NOMO-1 treated with dmso at 0.1 percent for 144 hours (cell line): ENCODE results near the gene LSMEM2.

Source experiments
- DNase-seq: peaks from one replicate; lab custom pipeline; 2025; ENCODE audit not compliant: unreplicated experiment; lab: John Stamatoyannopoulos, UW

LSMEM2 gene

DNA sequence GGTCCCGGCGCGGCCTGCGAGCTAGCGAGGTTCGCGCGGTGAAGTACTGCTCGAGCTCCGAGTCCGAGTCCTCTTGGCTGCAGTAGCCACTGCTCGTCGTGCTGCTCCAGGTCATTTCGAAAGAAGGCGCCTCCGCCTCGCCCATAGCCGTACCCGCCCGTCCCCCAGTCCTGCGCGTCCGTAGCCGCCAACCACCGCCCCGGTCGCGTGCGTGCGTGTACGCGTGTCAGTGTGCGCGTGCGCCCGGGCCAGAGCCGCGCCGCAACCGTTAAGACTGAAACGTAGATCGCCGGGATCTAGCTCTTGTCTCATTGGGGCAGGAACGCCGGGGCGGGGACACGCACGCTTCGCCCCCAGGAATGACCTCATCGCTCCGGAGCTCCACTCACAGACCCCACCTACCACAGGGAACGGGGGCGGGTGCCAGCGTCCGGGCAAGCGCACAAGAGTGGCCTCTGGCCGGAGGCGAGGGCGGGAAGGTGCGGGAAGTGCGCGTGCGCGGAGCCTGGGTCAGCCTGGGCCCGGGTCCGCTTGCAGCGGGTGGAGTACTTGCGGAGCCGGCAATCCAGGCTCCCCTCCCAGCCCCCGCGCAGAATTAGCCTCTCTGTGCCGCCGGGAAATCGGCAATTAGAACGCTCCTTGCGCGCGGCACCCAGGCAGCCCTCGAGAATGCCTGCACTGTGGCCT lies 58.4 kb downstream of the LSMEM2 start:
- DNase-seq, result peak; percentile 99
